ENCODE data around the gene VCAN.

Gene VCAN

DNA sequence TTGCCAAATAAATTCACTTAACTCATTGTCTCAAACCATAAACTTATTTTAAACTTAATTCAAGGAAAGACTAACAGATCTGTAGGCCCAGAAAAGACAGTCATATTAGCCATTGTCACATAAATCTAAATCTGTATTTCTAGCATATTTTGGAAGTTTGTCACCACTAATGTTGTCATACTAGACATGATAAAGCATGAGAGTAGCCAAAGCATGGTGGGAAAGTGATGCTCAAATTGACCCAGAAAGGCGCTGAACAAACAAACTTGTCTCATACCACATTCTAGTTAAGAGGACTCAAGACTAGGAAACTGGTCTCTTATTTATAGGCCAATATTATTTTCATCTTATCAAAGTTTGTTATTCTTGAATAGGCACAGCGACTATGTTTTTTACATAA, 99.4 kb downstream of the VCAN start:
- Histone ChIP-seq H3K4me3 (ENCODE audit: low read length in 2 of 2) (no peak overlapping the region), H3K4me1 (ENCODE audit: control insufficient read depth in 2 of 2, insufficient read depth in 2 of 2, low read length in 2 of 2) (no peaks in the 10 kb centered on the region), H3K9me3 (ENCODE audit: control insufficient read depth in 2 of 2, low read length in 2 of 2) (no peaks in the 10 kb centered on the region), H3K27ac (ENCODE audit: low read depth in 2 of 2, low read length in 2 of 2) (no peak overlapping the region), H3K36me3 (ENCODE audit: control insufficient read depth in 2 of 2, insufficient read depth in 2 of 2, low read length in 2 of 2) (no peaks in the 10 kb centered on the region), H3K27me3 (ENCODE audit: control insufficient read depth in 2 of 2, insufficient read depth in 2 of 2, low read length in 2 of 2) (peaks cover 0 to 3% of the 10 kb centered on the region in 2 donors), H3K9ac (ENCODE audit: low read depth in 1 of 2, low read length in 2 of 2) (no peak overlapping the region)

DNA sequence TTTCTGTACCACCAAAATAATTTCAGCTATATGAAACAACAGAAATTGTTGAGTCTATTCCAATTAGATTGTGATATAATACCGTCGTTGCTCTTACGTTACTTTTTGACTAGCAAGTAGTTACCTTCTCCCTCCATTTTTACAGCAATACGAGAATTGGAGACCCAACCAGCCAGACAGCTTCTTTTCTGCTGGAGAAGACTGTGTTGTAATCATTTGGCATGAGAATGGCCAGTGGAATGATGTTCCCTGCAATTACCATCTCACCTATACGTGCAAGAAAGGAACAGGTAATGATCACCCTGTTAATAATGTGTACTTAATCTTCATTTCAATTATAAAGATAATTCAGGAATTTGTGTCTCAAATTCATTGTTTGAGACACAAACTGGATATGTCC, 100.7 kb downstream of the VCAN start:
- H3K27ac ChIP-seq (ENCODE audit: low read depth in 2 of 2, low read length in 2 of 2), result no peak overlapping the region
- H3K9me3 ChIP-seq (ENCODE audit: control insufficient read depth in 2 of 2, low read length in 2 of 2), result no peaks in the 10 kb centered on the region
- no peak overlapping the region for H3K9ac ChIP-seq (ENCODE audit: low read depth in 1 of 2, low read length in 2 of 2)
- H3K36me3 ChIP-seq (ENCODE audit: control insufficient read depth in 2 of 2, insufficient read depth in 2 of 2, low read length in 2 of 2), result no peaks in the 10 kb centered on the region
- H3K4me3 ChIP-seq (ENCODE audit: low read length in 2 of 2), result no peak overlapping the region
- H3K4me1 ChIP-seq (ENCODE audit: control insufficient read depth in 2 of 2, insufficient read depth in 2 of 2, low read length in 2 of 2), result no peaks in the 10 kb centered on the region
- H3K27me3 ChIP-seq (ENCODE audit: control insufficient read depth in 2 of 2, insufficient read depth in 2 of 2, low read length in 2 of 2), result peaks cover 0 to 3% of the 10 kb centered on the region in 2 donors

- no peak overlapping the region for H3K4me3 ChIP-seq (ENCODE audit: low read length in 2 of 2)
- no peaks in the 10 kb centered on the region for H3K36me3 ChIP-seq (ENCODE audit: control insufficient read depth in 2 of 2, insufficient read depth in 2 of 2, low read length in 2 of 2)
These were observed 104.8 kb downstream of the VCAN start for GRCh38 chr5:83576341-83576740.

GRCh38 chr5:83577036-83577636, 105.6 kb downstream of the VCAN start:
- H3K27ac ChIP-seq (ENCODE audit: low read depth in 2 of 2, low read length in 2 of 2), result no peak overlapping the region
- H3K4me3 ChIP-seq (ENCODE audit: low read length in 2 of 2), result no peak overlapping the region
- H3K9ac ChIP-seq (ENCODE audit: low read depth in 1 of 2, low read length in 2 of 2), result no peak overlapping the region
- H3K27me3 ChIP-seq (ENCODE audit: control insufficient read depth in 2 of 2, insufficient read depth in 2 of 2, low read length in 2 of 2), result peaks cover 0 to 3% of the 10 kb centered on the region in 2 donors
- H3K4me1 ChIP-seq (ENCODE audit: control insufficient read depth in 2 of 2, insufficient read depth in 2 of 2, low read length in 2 of 2), result no peaks in the 10 kb centered on the region
- no peaks in the 10 kb centered on the region for H3K9me3 ChIP-seq (ENCODE audit: control insufficient read depth in 2 of 2, low read length in 2 of 2)
- H3K36me3 ChIP-seq (ENCODE audit: control insufficient read depth in 2 of 2, insufficient read depth in 2 of 2, low read length in 2 of 2), result no peaks in the 10 kb centered on the region

More at GRCh38 chr5:83576341-83576740, 104.8 kb downstream of the VCAN start:
- Histone ChIP-seq H3K9ac (ENCODE audit: low read depth in 1 of 2, low read length in 2 of 2) (no peak overlapping the region), H3K27ac (ENCODE audit: low read depth in 2 of 2, low read length in 2 of 2) (no peak overlapping the region), H3K27me3 (ENCODE audit: control insufficient read depth in 2 of 2, insufficient read depth in 2 of 2, low read length in 2 of 2) (peaks cover 0 to 3% of the 10 kb centered on the region in 2 donors), H3K9me3 (ENCODE audit: control insufficient read depth in 2 of 2, low read length in 2 of 2) (no peaks in the 10 kb centered on the region), H3K4me1 (ENCODE audit: control insufficient read depth in 2 of 2, insufficient read depth in 2 of 2, low read length in 2 of 2) (no peaks in the 10 kb centered on the region)

DNA sequence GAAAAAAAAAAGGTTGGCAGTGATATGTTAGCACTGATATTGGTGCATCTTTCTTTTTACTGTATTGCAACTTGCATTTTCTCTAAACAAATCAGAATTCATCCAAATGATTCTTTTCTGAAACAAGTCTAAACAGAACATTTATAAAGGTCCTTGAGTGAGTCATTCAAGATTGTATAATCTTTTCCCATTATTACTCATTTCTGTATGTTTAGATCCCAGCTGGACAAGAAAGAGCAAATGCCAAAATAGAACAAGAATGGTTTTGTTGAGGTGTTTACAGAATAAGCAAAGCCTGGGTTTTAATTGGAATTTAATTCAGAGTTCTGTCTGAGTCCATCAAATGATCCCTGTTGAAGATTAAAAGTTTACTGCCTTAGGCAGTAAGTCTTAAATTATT, 112.3 kb downstream of the VCAN start:
- H3K4me3 ChIP-seq (ENCODE audit: low read length in 2 of 2), result no peak overlapping the region
- no peak overlapping the region for H3K9ac ChIP-seq (ENCODE audit: low read depth in 1 of 2, low read length in 2 of 2)
- no peaks in the 10 kb centered on the region for H3K9me3 ChIP-seq (ENCODE audit: control insufficient read depth in 2 of 2, low read length in 2 of 2)
- H3K27me3 ChIP-seq (ENCODE audit: control insufficient read depth in 2 of 2, insufficient read depth in 2 of 2, low read length in 2 of 2), result no peaks in the 10 kb centered on the region
- H3K4me1 ChIP-seq (ENCODE audit: control insufficient read depth in 2 of 2, insufficient read depth in 2 of 2, low read length in 2 of 2), result no peaks in the 10 kb centered on the region
- no peaks in the 10 kb centered on the region for H3K36me3 ChIP-seq (ENCODE audit: control insufficient read depth in 2 of 2, insufficient read depth in 2 of 2, low read length in 2 of 2)
- no peak overlapping the region for H3K27ac ChIP-seq (ENCODE audit: low read depth in 2 of 2, low read length in 2 of 2)

DNA sequence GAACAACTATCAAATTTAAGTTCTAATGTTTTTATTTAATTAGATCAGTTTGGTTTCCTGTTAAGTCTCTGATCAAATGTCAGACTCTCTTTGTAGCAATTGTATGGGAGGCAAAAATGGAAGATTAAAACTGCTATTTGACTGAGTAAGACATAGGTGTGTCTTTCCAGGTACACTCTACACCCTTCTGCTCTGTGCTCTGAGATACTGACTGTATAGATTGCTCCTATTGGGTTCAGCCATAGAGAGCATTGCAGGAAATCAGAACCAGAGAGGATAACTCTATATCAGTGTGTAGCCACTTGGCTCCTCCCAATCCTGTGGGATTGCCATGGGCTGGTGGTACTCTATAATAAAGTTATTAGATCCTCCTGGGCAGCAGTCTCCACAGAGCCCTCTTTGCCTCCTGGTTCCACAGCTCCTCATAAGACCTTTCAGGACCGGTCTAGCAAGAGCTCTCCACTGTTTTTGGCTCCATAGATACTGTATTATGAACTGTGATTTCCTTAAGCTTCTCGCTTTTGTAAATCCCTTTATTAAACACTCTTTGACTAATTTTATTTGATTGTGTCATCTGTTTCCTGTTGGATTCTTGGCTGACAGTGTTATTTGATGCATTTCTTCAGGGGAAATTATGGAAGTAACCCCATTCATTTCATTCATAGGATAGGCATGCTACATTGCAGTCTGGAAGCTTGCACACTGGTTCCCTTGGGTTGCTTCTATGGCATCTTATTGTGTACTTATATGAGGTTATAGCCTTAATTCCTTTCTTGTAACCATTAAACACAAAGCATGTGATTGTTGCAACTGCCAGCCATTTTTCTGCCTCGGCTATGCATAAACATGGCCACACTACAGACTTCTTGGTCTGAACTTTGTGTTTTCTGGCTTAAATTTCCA, 115.6 kb downstream of the VCAN start:
- H3K4me1 ChIP-seq (ENCODE audit: control insufficient read depth in 2 of 2, insufficient read depth in 2 of 2, low read length in 2 of 2), result no peaks in the 10 kb centered on the region
- H3K36me3 ChIP-seq (ENCODE audit: control insufficient read depth in 2 of 2, insufficient read depth in 2 of 2, low read length in 2 of 2), result no peaks in the 10 kb centered on the region
- H3K27ac ChIP-seq (ENCODE audit: low read depth in 2 of 2, low read length in 2 of 2), result no peak overlapping the region
- no peak overlapping the region for H3K4me3 ChIP-seq (ENCODE audit: low read length in 2 of 2)
- H3K9ac ChIP-seq (ENCODE audit: low read depth in 1 of 2, low read length in 2 of 2), result no peak overlapping the region
- H3K9me3 ChIP-seq (ENCODE audit: control insufficient read depth in 2 of 2, low read length in 2 of 2), result no peaks in the 10 kb centered on the region
- no peaks in the 10 kb centered on the region for H3K27me3 ChIP-seq (ENCODE audit: control insufficient read depth in 2 of 2, insufficient read depth in 2 of 2, low read length in 2 of 2)

DNA sequence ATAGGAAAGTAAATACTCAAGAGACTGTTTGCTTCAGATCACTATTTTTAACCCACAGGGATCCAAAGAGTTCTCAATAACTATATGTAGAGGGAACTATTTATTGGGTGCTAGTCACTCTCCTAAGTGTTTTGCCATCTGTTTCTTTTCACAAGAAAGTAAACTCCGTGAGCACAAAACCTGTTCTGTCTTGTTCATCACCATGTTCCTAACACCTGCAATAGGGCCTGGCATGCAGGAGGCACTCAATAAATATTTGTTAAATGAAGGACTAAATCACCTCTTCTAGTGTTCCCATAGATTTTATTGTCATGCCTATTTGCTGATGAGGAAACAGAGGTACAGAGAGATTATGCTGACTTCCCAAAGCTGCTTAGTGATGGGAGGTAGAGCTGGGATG, 118.2 kb downstream of the VCAN start:
- no peak overlapping the region for H3K27ac ChIP-seq (ENCODE audit: low read depth in 2 of 2, low read length in 2 of 2)
- no peaks in the 10 kb centered on the region for H3K36me3 ChIP-seq (ENCODE audit: control insufficient read depth in 2 of 2, insufficient read depth in 2 of 2, low read length in 2 of 2)
- no peaks in the 10 kb centered on the region for H3K27me3 ChIP-seq (ENCODE audit: control insufficient read depth in 2 of 2, insufficient read depth in 2 of 2, low read length in 2 of 2)
- H3K9me3 ChIP-seq (ENCODE audit: control insufficient read depth in 2 of 2, low read length in 2 of 2), result no peaks in the 10 kb centered on the region
- H3K4me3 ChIP-seq (ENCODE audit: low read length in 2 of 2), result no peak overlapping the region
- H3K9ac ChIP-seq (ENCODE audit: low read depth in 1 of 2, low read length in 2 of 2), result no peak overlapping the region
- no peaks in the 10 kb centered on the region for H3K4me1 ChIP-seq (ENCODE audit: control insufficient read depth in 2 of 2, insufficient read depth in 2 of 2, low read length in 2 of 2)

DNA sequence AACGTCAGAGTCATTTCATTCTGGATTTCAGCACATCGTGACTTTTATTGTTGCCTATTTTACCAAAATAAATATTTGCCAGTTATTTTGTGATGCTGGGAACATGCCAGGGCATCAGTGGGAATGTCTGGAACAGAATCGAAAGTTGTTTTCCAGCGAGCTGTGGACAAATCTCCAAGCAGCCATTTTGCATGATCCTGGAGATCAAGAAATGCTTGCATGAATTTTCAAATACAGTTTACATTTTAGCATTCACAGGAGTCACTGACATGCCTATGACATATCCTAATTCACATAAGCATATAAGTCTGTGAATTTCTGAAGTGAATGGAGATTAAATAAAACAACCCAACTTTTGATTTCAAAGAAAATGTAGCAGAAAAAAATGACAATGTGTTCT, 119.4 kb downstream of the VCAN start:
- Histone ChIP-seq H3K4me1 (ENCODE audit: control insufficient read depth in 2 of 2, insufficient read depth in 2 of 2, low read length in 2 of 2) (no peaks in the 10 kb centered on the region), H3K27ac (ENCODE audit: low read depth in 2 of 2, low read length in 2 of 2) (no peak overlapping the region), H3K27me3 (ENCODE audit: control insufficient read depth in 2 of 2, insufficient read depth in 2 of 2, low read length in 2 of 2) (no peaks in the 10 kb centered on the region), H3K4me3 (ENCODE audit: low read length in 2 of 2) (no peak overlapping the region), H3K36me3 (ENCODE audit: control insufficient read depth in 2 of 2, insufficient read depth in 2 of 2, low read length in 2 of 2) (no peaks in the 10 kb centered on the region), H3K9ac (ENCODE audit: low read depth in 1 of 2, low read length in 2 of 2) (no peak overlapping the region), H3K9me3 (ENCODE audit: control insufficient read depth in 2 of 2, low read length in 2 of 2) (no peaks in the 10 kb centered on the region)

DNA sequence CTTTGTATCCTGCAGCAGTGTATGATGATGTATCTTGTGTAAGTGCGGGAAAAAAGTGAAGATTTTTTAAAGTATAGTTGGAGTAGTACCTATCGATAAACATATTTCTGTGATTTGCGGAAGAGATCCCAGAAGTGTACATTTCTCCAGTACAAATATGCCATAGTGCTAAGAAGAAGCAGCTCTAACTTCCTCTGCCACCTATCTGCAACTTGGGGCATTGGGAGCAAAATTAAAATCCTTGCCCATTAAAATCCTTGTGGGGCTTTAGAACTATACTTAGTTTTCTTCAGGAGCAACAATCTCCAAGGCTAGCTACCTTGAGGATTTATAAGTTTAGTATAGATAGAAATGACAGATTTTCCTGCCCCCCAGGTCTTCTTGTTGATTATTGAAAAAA, 123.7 kb downstream of the VCAN start:
- Histone ChIP-seq H3K27ac (ENCODE audit: low read depth in 2 of 2, low read length in 2 of 2) (no peak overlapping the region), H3K36me3 (ENCODE audit: control insufficient read depth in 2 of 2, insufficient read depth in 2 of 2, low read length in 2 of 2) (no peaks in the 10 kb centered on the region), H3K9me3 (ENCODE audit: control insufficient read depth in 2 of 2, low read length in 2 of 2) (no peaks in the 10 kb centered on the region), H3K4me3 (ENCODE audit: low read length in 2 of 2) (no peak overlapping the region), H3K27me3 (ENCODE audit: control insufficient read depth in 2 of 2, insufficient read depth in 2 of 2, low read length in 2 of 2) (no peaks in the 10 kb centered on the region), H3K9ac (ENCODE audit: low read depth in 1 of 2, low read length in 2 of 2) (no peak overlapping the region), H3K4me1 (ENCODE audit: control insufficient read depth in 2 of 2, insufficient read depth in 2 of 2, low read length in 2 of 2) (no peaks in the 10 kb centered on the region)

- no peaks in the 10 kb centered on the region for H3K4me1 ChIP-seq (ENCODE audit: control insufficient read depth in 2 of 2, insufficient read depth in 2 of 2, low read length in 2 of 2)
- no peak overlapping the region for H3K27ac ChIP-seq (ENCODE audit: low read depth in 2 of 2, low read length in 2 of 2)
- no peaks in the 10 kb centered on the region for H3K27me3 ChIP-seq (ENCODE audit: control insufficient read depth in 2 of 2, insufficient read depth in 2 of 2, low read length in 2 of 2)
- H3K9ac ChIP-seq (ENCODE audit: low read depth in 1 of 2, low read length in 2 of 2), result no peak overlapping the region
- H3K9me3 ChIP-seq (ENCODE audit: control insufficient read depth in 2 of 2, low read length in 2 of 2), result no peaks in the 10 kb centered on the region
- no peaks in the 10 kb centered on the region for H3K36me3 ChIP-seq (ENCODE audit: control insufficient read depth in 2 of 2, insufficient read depth in 2 of 2, low read length in 2 of 2)
- H3K4me3 ChIP-seq (ENCODE audit: low read length in 2 of 2), result no peak overlapping the region
These were observed 136.6 kb downstream of the VCAN start for GRCh38 chr5:83608122-83608521.

Measured in mucosa of rectum (tissue), 2 donors.